NCI-H128 (cell line): ENCODE data around the gene NOS2.
A peak's percentile ranks its signal among the peaks of the same experiment; 100 is the strongest.
"Not testable (repeated sequence)": the region's sequence is repeated elsewhere in the genome, so short reads cannot be mapped to it uniquely, and the experiment has no call there.

ENCODE experiments used
- DNase-seq: peaks from one replicate; lab custom pipeline; 2025; ENCODE audit not compliant: unreplicated experiment; lab: John Stamatoyannopoulos, UW

The NOS2 gene

GRCh38 chr17:27800522-27800921 is at the start of gene NOS2:
NOS2 (minus strand) TSS chr17:27800529; CDS start chr17:27798809, 1,720 bp downstream.
- DNase-seq: no peak

DNA sequence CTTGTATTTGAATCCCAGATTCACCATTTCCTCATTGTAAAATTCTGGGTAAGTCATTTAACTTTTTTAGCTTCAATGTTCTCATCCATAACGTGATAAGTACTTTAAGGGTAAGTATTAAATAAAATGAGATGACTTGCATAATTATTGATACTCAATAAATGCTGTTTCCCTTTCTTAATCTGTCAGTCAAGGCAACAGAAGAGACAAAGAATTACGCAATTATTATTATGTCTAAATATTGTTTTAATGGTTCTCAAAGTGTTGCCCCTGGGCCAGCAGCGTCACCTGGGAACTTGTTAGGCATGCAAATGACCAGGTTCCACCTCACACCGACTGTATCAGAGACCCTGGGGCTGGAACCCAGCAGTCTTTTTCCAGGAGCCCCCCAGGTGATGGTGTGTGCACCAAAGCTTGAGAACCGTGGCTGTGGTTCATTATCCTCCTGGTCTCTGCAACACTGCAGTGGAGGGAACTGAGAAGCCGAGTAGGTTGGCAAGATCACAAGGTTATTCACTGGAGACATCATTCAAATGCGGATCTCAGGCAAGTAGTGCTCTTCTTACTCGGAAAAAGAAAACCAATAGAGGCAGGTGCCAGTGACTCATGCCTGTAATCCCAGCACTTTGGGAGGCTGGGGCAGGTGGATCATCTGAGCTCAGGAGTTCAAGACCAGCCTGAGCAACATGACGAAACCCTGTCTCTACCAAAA is 49.3 kb upstream of the NOS2 start:
- no peak for DNase-seq

GRCh38 chr17:27848931-27849330 is 48.6 kb upstream of the NOS2 start:
- peak; percentile 8 for DNase-seq

- DNase-seq: not testable (repeated sequence)
These were observed 46.5 kb upstream of the NOS2 start for GRCh38 chr17:27846808-27847307.

- no peak for DNase-seq
These were observed 45.8 kb upstream of the NOS2 start for GRCh38 chr17:27846042-27846655.

- DNase-seq: no peak
These were observed 45.1 kb upstream of the NOS2 start for GRCh38 chr17:27845264-27846041.

DNA sequence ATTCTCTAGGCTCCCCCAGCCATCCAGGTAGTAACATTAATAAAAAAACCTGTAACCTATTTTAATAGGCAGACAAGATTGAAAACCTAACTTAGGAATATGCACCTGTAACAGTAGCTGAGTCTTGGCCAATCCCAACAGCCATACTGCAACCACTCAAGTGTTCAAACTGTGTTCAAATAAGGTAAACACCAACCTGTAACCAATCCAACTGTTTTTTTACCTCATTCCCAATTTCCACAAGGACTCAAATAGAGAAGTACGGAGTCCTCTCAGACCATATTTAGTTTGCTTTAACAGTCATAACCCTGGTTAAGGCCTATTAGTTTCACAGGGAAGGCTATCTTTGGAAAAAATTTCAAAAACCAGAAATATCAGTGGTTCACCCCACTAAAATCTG is 40.4 kb upstream of the NOS2 start:
- DNase-seq: no peak

GRCh38 chr17:27840406-27840678 is 40.0 kb upstream of the NOS2 start:
- DNase-seq: not testable (repeated sequence)

- DNase-seq: not testable (repeated sequence)
These were observed 39.5 kb upstream of the NOS2 start for GRCh38 chr17:27839571-27840405.

DNA sequence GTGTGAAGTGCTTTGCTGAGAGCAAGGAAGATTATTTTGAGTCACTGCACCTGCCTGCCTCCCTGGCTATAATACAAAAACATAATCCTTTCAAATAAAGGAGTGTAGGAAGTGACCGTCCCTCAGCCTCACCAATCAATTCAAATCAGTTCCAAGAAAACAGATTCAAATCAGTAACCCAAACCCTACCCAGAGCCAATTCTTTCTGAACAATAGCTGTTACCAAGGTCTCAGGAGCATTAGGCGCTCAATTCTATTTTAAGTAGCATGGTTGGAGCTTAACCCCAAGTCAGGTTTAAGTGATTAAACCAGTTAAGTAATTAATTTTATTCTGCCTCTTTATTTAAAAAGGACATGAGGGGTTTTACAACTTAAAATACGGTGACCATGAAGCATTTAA is 38.3 kb upstream of the NOS2 start:
- not testable (repeated sequence) for DNase-seq

- not testable (repeated sequence) for DNase-seq
These were observed 37.4 kb upstream of the NOS2 start for GRCh38 chr17:27837769-27838168.

- no peak for DNase-seq
These were observed 36.3 kb upstream of the NOS2 start for GRCh38 chr17:27836651-27837050.

DNA sequence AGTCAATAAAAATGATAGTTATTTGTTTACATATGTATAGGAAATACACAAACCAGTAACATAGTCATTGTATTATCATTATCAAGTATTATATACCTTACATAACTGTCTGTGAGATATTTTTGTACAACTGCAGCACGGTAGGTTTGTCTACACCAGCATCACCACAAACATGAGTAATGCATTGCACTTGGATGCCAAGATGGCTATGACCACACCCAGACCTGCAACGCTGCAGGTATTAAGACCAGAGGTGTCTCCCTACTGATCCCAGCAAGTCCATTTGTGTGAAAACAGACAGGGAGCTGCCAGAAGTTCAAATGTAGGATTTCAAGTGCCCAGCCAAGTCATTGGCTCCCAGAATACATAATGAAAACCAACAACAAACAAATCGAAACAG is 34.2 kb upstream of the NOS2 start:
- DNase-seq: no peak

- DNase-seq: no peak
These were observed 32.5 kb upstream of the NOS2 start for GRCh38 chr17:27832831-27833230.

GRCh38 chr17:27829888-27830287 is 29.6 kb upstream of the NOS2 start:
- DNase-seq: not testable (repeated sequence)

GRCh38 chr17:27829143-27829711 is 28.9 kb upstream of the NOS2 start:
- DNase-seq: not testable (repeated sequence)

DNA sequence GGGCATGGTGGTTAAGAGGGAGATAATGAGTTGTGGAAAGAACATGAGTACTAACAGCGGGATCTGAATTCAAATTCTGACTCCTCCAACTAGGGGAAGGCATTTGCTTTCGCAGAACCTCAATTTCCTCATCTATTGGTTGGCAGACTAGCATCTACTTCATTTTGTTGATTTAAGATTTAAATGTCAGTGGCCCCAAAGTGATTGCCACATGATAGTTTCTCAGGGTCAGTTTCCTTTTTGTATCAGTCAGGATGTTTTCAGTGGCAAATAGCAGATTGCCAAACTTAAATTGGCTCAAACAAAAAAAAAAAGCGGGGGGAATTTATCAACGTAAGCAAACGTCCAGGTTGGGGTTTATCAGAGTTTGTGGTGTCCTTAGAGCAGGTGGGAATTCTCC is 25.1 kb upstream of the NOS2 start:
- DNase-seq: no peak

- no peak for DNase-seq
These were observed 24.4 kb upstream of the NOS2 start for GRCh38 chr17:27824745-27825144.

GRCh38 chr17:27824176-27824715 is 23.9 kb upstream of the NOS2 start:
- DNase-seq: no peak

GRCh38 chr17:27822108-27822507 is 21.8 kb upstream of the NOS2 start:
- DNase-seq: not testable (repeated sequence)
